OCI-LY7 (cell line): ENCODE results near the gene GPSM3.

Source experiments
- EZH2phosphoT487 ChIP-seq: fragments of 200-600 bp; sonication (generic); IDR thresholded peaks from 2 replicates; pipeline ENCODE4 v1.6.1; 2018; ENCODE audit warnings: low read depth, borderline replicate concordance, mild to moderate bottlenecking, mixed run types, antibody characterized with exemption, low read length, moderate library complexity, mixed read lengths
- TF ChIP-seq, protein P1 (sequence below): fragments of 200-600 bp; sonication (generic); conservative IDR thresholded peaks from 2 replicates; pipeline ENCODE4 v1.5.1; 2014; ENCODE audit warnings: mild to moderate bottlenecking, antibody characterized with exemption, low read length, moderate library complexity, mixed read lengths

DNA sequence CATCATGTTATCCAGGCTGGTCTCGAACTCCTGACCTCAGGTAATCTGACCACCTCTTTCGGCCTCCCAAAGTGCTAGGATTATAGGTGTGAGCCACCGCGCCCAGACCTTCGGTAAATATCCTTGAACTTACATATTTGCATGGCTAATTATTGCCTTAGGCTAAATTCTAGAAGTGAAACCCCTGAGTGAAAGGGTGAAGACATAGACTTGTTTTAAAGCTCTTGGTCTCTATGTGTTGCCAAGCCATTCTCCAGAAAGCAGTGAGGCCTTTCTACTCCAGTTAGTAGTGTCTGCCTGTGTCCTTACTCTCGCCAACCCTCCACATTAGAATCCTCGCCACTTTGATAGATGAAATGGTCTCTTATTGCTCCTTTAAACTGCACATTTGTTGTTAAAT, 34.0 kb upstream of the GPSM3 start:
- TF ChIP-seq, protein P1, sequence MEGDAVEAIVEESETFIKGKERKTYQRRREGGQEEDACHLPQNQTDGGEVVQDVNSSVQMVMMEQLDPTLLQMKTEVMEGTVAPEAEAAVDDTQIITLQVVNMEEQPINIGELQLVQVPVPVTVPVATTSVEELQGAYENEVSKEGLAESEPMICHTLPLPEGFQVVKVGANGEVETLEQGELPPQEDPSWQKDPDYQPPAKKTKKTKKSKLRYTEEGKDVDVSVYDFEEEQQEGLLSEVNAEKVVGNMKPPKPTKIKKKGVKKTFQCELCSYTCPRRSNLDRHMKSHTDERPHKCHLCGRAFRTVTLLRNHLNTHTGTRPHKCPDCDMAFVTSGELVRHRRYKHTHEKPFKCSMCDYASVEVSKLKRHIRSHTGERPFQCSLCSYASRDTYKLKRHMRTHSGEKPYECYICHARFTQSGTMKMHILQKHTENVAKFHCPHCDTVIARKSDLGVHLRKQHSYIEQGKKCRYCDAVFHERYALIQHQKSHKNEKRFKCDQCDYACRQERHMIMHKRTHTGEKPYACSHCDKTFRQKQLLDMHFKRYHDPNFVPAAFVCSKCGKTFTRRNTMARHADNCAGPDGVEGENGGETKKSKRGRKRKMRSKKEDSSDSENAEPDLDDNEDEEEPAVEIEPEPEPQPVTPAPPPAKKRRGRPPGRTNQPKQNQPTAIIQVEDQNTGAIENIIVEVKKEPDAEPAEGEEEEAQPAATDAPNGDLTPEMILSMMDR = no peak
- TF ChIP-seq EZH2phosphoT487 = no peak
